Panc1 (cell line): Measurements from ENCODE around the gene GSTO2.

Source experiments
- CTCF ChIP-seq: fragments of 450-650 bp; IDR thresholded peaks from 2 replicates; pipeline ENCODE4 v1.5.1; 2017; ENCODE audit warnings: mild to moderate bottlenecking
- POLR2AphosphoS5 ChIP-seq: IDR thresholded peaks from 2 replicates; pipeline ENCODE4 v1.6.1; 2012; ENCODE audit warnings: mild to moderate bottlenecking, low read depth, low read length, moderate library complexity
- SIN3A ChIP-seq: IDR thresholded peaks from 2 replicates; pipeline ENCODE4 v1.6.1; 2012; ENCODE audit warnings: low read depth, mild to moderate bottlenecking, low read length, moderate library complexity, borderline replicate concordance; ENCODE audit not compliant: insufficient read depth
- TCF7L2 ChIP-seq: IDR thresholded peaks from 2 replicates; pipeline ENCODE4 v1.6.1; 2011; ENCODE audit warnings: mild to moderate bottlenecking, low read depth, low read length, inconsistent platforms

GRCh38 chr10:104246976-104247375, 22.0 kb upstream of the GSTO2 start:
- TF ChIP-seq CTCF (no peak), SIN3A (no peak), POLR2AphosphoS5 (no peak), TCF7L2 (no peak)
